Measurements from ENCODE around the gene UCP3.

The UCP3 gene

DNA sequence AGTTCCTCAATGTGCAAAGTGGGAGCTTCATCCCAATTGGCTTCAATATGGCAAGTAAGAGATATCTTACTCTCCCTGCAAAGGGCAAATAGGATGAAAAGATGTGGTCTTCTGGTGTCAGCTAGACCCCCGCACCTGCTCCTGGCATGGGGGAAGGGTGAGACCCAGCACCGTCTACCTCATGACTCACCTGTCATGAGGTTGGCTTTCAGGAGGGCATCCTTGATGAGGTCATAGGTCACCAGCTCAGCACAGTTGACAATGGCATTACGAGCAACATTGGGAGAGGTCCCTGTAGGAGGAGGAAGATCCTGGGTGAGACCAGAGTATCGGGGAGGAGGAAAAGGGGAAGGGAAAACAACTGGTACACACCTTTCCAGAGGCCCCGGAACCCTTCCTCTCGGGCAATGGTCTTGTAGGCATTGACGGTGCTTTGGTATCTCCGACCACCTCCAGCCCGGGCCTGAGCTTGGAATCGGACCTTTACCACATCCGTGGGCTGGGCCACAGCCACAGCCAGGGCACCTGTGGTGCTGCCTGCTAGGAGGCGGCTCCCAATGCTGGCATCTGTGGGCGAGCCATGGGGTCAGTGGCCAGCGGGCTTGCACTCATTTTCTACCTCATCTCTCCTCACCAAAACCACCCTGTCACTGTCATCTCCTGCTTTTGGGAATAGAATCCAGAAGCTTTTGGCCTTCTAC is 32.3 kb downstream of the UCP3 start:
- DNase-seq = no peak

DNA sequence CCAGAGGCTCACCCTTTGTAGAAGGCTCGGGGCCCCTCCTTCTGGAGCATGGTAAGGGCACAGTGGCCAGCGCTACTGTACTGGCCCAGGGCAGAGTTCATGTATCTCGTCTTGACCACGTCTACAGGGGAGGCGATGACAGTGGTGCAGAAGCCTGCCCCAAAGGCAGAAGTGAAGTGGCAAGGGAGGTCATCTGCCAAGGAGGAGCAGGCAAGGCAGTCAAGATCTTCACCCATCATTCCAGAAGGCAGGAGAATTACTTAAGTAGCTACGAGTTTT is 33.5 kb downstream of the UCP3 start:
- DNase-seq = no peak

DNA sequence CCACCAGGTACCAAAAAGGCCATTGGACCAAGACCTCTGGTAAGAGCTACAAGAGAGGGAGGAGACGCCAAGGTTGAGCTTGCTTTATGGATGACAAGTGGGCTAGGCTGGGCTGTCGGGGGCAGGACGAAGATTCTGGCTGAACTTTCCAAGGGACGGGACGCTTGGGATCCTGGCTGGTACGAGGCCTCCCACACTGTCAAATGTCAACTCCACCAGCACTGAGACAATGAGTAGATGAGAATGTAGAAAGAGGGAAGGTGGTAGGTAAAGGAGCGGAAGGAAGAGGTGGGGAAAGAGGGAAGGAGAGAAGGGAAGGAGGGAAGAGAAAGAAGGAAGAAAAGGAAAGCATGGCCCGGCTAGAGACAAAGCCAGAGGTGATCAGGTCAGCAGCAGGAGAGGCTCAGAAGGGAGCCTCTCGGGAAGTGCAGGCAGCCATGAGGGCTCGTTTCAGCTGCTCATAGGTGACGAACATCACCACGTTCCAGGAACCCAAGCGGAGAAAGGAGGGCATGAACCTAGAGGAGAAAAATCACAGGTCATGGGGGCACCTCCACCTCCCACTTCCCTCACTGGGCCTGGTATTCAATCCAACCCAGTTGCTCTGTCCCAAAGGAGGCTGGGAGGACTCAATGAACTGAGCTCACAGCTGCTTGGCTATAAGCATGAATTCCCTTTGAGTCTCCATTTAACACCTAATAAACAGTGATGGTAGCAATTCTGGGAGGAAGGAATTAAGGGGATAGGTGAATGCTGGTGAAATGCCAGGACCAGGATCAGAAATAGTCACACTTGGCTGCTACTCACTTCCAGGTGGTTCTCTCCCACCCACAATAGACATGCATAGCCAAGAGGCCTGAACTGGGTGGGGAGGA is 34.0 kb downstream of the UCP3 start:
- DNase-seq = no peak

DNA sequence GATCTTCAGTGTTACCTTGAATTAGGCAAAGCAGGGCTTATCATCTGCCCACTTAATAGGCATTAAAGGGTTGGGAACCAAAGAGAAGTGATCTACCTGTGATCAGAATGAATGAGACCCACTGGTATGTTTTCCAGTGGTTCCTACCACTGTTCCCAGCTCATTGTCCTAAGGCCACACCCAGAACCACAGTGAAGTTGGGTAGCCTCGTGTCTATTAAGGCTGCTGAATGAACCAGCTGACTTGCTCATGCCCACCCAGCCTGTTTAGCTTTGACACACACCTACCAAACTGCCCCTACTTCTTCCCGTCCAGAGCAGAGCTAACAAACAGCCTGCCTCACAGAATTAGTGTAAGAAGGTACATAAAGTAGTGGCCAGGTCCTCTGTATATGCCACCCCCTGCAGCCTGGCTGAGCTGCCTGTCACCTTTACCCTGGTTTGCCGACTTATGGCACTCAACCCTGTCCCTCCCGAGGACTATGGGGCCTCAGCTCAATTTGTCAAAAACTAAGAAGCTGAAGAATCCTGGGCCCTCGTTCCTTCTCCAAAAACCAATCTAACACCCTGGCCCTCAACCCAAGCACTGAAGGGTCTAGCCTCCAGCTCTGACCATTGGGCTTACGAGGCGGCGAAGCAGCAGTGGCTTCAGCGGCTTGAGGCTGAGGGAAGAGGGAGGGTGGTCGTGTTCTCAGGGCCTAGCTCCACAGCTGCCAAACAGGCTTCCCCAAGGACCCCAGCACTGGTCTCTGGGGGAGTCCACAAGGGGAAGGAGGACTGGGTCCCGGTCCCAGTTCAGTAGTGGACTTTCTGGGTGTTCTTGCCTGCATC is 36.0 kb downstream of the UCP3 start:
- DNase-seq = no peak

DNA sequence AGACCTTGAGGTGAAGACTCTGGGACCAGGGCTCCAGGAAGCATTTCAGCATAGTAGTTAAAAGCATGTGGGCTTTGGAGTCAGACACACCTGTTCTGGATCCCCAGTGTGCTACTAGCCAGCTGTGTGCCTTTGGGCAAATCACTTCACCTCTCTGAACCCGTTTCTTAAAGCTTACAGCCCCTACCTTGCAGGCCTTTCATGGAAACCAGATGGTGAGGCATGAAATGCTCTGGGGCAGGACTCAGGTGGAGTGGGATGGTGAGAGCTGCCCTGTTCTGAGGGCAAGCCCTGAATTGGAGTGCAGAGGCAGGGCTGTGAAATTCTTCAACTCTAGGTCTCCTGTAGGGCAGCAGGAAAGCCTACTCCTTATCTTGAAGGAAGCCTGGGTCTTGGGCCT is 36.7 kb downstream of the UCP3 start:
- DNase-seq = no peak

DNA sequence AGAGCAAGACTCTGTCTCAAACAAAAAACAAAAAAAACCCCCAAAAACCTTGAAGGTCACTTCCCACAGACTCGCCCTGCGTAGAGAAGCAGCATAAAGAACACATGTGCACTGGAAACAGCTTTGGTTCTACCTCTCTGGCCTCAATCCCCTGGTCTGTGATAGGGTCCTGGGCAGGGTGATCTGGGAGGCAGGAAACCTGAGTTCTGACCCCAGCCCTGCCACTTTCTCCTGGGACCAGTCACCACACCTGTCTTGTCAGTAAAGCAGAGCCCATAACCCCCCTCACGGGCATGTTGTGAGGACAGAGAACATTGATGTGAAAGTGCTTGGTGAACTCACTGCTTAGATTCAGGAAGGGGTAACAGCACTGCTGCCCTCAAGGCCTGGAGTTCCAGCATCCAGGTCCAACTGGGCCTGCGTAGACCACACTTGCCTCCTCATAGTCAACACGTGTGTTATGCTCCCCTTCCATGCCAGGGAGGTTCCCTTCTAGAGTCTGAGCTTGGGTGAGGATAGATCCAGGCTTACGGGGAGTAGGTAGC is 37.6 kb downstream of the UCP3 start:
- DNase-seq = no peak

DNA sequence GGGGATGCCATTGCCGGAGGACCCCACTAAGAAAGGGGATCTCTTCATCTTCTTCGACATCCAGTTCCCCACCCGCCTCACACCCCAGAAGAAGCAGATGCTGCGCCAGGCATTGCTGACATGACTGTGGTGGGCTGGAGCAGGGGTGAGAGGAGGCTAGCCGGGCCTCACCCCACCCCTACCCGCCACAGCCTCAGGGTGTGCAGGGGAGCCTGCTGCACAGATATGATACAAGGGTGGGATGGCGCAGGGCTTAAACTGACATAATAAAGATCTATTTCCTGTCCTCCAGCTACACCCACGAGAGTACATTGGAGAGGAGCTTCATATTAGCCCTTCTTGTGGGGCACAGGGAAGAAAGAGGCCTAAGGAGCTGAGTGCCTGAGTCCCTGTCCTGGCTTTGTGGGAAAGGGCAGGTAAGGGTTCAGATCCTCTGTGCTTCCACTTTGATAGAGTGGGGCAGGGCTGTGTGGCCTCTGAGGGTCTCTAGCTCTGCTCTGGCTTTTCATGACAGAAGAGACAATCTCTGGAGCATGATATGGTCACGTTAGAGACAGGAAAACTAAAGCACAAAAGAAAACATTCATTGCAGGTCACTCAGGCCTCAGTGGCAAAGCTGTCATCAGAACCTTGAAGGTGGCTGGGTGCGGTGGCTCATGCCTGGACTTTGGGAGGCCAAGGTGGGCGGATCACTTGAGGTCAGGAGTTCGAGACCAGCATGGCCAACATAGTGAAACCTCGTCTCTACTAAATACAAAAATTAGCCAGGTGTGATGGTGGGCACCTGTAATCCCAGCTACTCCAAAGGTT is 38.7 kb downstream of the UCP3 start:
- DNase-seq = no peak

DNA sequence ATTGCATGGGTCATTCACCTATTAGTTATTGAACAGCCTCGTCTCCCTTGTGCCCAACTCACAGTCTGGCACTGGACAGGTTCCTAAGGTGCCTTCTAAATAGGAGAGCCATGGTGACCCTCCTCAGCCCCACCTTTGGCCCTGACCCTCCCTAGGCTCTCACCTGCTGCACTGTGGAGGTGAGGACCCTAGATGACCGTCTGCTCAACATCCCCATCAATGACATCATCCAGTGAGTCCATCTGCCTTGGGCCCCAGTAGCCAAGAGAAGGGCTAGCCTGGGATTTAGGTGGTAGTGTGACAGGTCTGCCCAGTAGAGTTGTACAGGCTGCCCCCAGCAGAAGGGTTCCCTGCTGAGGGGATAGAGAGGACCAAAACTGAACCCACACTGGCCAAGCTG is 39.8 kb downstream of the UCP3 start:
- DNase-seq = no peak

DNA sequence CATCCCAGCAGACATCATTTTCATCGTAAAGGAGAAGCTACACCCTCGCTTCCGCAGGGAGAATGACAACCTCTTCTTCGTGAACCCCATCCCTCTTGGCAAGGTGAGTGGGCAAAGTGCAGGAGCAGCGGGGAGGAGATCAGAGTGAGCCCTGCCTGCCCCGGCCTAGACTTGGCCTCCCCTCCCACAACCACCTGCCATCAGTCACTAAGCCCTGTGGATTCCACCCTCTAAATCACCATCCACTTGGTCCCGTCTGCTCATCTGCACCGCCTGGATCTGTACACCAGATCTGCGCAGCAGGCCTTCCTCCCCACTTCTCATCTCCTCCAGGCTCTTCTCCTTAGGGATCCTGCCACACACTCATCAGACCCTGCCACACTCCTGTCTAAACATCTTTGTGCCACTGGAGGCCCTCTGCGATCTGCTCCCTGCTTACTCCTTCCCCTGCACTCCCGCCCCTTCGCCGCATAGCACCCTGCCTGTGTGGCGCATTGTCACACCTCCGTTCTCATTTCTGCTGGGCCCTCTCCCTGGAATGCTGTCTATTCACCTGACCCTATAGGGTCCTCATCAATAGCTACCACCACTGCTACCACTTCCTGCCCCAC is 40.4 kb downstream of the UCP3 start:
- DNase-seq = no peak

DNA sequence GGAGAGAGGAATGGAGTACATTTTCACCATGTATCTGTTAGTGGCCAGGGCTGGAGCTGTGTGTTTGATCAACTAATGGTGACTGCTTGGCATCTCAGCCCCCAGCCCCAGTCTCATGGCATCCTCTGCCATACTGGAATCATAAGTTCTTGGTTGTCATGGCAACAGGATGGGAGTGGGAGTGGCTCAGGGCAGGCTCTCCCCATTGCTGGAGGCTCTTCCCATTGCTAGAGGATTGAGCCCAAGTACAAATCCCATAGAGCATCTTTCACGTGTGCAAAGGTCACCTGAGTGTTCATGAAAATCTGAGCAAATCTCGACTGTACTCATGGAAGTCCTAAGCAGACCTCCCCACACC is 43.1 kb downstream of the UCP3 start:
- DNase-seq = no peak

DNA sequence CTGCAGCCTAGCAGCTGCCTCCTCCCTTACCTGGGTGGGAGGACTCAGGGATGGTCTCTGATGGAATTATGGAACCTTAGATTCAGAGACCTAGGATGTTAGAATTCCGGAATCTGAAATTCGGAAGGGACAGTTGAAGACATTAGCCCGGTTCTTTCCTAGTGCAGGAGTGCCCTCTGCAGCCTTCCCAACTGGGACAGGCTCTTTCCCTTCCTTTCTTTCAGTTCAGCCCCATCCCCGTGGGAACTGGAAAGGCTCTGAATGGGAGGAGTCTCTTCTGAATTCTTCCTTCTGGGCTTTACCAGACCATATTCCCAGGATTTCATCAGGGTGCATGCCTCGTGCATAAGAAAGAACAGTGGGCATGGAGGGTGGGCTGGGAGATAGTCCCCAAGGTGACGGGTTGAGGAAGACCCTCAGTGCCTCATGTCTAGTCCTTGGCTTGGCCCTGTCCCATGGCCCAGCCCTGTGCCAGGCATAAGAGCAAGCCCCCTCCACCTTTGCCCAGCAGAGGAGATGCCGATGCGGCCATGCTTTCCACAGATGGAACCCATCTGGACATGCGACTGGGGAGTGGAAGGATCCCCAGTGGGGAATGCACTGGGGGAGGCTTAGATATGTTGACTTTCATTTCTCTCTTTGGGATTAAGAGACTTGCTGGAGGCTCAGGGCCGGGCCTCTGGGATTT is 43.7 kb downstream of the UCP3 start:
- DNase-seq = no peak

DNA sequence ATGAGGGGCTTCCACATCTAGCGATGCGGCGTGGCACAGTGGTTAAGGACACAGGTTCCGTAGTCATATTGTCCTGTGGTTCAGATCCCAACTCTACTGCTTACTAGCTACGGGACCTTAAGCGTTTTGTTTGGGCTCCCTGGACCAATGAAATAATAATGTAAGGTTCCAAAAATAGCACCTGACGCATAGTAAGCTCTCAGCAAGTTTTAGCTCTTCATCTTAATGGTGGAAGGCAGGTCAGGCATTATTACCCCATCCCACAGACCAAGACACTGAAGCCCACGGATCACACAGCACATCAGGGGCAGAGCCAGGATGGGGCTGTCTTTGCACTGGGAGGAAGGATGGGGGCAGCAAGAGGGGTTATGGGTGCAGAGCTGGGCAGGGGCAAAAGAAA is 45.0 kb downstream of the UCP3 start:
- no peak for DNase-seq

DNA sequence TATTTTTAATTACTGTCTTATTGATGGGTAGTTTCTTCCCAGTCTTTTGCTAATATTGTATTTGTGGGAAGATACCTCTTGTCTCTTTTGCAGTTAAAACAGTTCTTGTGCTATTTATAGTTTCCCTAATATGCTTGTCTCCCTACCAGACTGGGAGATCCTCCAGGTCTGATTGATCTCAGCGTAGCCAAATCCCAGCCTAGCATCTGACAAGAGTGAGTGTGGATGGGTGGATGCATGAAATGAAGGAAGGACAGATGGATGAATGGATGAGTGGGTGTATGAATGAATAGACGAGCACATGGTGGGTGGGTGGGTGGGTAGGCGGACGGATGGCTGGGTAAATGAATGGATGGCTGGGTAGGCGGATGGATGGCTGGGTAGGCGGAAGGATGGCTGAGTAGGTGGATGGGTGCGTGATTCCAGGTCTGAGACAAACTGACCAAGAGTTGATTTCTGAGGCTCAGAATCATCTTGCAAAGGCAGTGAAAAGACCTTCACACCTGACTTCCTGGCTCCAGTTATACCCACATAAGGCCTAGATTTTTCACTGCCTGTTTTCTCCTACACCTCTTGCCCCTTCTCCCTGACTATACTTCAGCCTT is 46.7 kb downstream of the UCP3 start:
- no peak for DNase-seq

DNA sequence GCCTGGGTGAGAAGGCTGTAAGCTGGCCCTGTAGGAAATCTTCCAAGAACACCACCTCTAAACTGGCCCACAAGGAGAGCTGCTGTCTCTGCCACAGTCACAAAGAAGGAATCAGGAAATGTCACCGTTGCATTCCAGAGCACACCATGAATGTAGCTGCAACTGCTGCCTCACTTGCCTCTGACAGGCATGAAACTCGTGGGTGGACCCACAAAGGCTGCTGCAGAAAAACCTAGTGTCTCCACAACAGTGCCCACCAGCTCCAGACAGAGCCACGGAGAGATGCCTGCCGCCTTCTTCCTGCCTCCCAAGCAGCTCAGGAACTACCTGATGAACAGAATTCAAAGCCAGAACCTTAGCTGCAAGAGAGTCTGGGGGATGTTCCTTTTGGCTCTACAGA is 47.6 kb downstream of the UCP3 start:
- DNase-seq = no peak

DNA sequence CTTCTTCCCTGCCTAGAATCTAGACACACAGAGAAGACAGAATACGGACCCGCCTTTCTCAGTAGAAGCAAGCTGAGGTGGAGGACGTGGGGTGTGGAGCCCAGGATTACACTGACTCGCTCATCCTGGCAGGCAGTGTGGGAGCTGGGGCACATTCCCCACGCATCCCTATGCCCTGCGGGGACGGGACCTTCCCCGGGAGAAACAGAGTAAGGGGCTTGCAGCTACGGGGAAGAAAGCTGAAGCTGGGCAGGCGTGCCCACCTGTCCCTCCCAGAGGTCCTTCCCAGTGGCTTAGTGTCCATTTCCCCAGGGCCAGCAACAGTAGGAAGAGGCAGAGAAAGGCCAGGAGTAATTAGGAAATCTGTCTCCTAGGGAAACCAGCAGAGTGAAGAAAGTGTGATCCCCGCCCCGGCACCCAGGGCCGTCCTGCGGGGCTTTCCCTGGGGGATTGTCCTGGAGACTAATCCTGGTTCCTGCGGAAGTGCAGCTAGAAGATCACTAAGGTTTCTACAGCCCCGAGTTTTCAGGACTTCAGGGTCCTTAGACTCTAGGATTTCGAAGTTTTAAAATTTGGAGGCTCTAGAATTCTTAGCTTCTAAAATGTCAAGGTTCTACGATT is 50.3 kb downstream of the UCP3 start:
- DNase-seq = no peak

DNA sequence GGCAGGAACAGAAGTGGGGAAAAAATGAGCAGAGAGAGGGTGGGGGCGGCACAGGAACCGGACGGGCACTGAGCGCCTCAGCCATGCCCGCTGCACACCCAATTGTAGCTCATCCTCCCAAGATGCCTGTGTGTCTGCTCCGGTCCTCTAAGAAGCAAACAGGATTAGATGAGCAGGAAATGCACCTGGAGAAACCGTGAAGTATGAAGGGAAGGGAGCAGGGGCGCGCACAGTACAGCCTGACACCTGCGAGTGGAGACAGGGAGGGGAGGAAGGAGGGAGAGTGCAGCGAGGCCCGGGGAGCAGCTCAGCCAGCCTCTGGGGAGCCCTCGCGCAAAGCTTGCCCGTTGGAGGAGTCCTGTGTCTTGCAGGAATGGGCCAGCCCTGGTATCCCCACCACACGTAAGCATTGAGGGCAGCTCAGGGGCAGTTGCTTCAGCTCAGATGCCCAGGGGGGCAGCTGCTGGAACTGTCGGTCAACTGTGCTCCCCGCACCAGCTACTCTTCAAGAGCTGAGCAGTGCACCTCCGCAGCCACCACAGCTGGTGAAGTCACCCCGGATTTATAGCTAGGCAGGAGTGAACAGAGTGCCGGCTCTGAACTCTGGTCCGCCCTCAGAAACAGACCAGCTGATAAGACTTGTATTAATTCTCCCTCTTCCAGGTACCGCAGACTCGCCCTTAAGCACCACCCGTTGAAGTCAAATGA is 51.1 kb downstream of the UCP3 start:
- no peak for DNase-seq

DNA sequence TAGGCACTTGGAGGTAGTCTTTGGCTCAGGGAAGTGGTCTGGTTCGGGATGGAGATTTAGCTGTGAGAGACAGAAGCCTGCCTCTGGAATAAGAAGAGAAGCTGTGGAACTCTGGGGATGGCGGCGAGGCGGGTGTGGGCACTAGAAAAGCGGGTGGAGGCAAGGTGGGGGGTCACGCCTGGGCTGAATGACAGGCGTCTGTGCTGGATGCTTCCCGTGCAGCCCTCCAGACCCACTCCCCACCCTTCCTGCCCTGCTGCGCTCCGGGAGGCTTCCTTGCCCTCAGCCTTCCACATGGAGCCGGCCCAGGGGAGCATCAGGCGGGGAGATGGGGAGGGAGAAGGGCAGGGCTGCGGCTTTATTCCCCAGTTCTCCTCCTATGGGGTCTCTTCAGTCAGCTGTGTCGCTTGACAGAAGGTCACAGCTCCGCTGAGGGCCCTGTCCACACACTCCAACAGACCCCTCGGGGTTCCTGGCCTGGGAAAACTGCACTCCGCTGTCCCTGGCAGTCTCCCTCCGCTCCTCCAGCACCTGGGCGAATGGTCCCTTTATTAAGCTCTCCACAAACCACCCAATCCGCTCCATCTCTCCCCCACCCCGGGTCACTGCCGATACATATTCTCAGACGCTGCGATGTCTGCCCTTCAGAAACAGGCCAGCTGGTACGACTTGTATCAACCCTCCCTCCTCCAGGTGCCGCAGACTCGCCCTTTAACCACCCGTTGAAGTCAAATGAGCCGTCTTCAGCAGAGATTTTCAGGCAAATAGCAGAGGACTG is 51.8 kb downstream of the UCP3 start:
- DNase-seq = no peak

DNA sequence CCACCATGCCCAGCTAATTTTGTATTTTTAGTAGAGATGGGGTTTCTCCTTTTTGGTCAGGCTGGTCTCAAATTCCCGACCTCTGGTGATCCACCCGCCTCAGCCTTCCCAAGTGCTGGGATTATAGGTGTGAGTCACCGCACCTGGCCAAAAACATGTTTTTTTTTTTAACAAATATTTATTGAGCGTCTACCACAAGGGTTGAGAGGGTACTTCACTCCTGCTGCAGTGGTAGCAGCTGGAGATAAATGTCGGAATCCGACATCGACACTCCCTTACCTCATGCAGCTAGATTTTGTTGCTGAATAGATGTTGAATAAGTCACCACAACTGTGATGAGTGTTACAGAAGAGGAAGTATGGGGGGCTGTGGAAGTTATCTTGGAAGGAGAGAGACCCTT is 57.1 kb downstream of the UCP3 start:
- no peak for DNase-seq
